T-helper 2 cell treated with Interferon-gamma antibody and Interleukin-4, amounts not matched to agents 100 ng/mL and 5 ng/mL, for 36 hours (primary cell): ENCODE data around the gene SOBP. TPM values are rescaled to one million over a fixed set of nuclear protein-coding genes. Genes with fewer than 3 reads are reported as not detected.
"Not testable (repeated sequence)": the region's sequence is repeated elsewhere in the genome, so short reads cannot be mapped to it uniquely, and the experiment has no call there.

Experiments
- intact Hi-C: fragments of 100-400 bp; cut with micrococcal nuclease; formaldehyde crosslinking; loops from one replicate; pipeline ENCODE4 v1.15.1; 2023
- total RNA-seq: library from RNA; stranded (reverse); gene quantifications from 2 replicates; pipeline ENCODE4 v1.2.3, GENCODE V29; 2022

The SOBP gene
- total RNA-seq, 1 donor from 2014 or later, result 0.09 TPM

GRCh38 chr6:107520706-107521105 is 30.8 kb downstream of the SOBP start:
- intact Hi-C loops, result not testable (repeated sequence)

- intact Hi-C loops, result no loop called here
These were observed 33.3 kb downstream of the SOBP start for GRCh38 chr6:107523054-107523791.

GRCh38 chr6:107523794-107524193 is 33.9 kb downstream of the SOBP start:
- intact Hi-C loops, result no loop called here

GRCh38 chr6:107524626-107525025 is 34.7 kb downstream of the SOBP start:
- intact Hi-C loops, result no loop called here

- intact Hi-C loops, result no loop called here
These were observed 42.0 kb downstream of the SOBP start for GRCh38 chr6:107531868-107532267.

- intact Hi-C loops, result no loop called here
These were observed 42.8 kb downstream of the SOBP start for GRCh38 chr6:107532706-107533105.

GRCh38 chr6:107533415-107534059 is 43.6 kb downstream of the SOBP start:
- intact Hi-C loops, result no loop called here

- intact Hi-C loops, result no loop called here
These were observed 44.7 kb downstream of the SOBP start for GRCh38 chr6:107534571-107535141.

- intact Hi-C loops, result no loop called here
These were observed 45.7 kb downstream of the SOBP start for GRCh38 chr6:107535626-107536025.

GRCh38 chr6:107536180-107536961 is 46.5 kb downstream of the SOBP start:
- intact Hi-C loops, result no loop called here

GRCh38 chr6:107537559-107537958 is 47.6 kb downstream of the SOBP start:
- intact Hi-C loops, result no loop called here

GRCh38 chr6:107538856-107539387 is 49.0 kb downstream of the SOBP start:
- intact Hi-C loops, result no loop called here

GRCh38 chr6:107539409-107539808 is 49.5 kb downstream of the SOBP start:
- intact Hi-C loops, result no loop called here

- intact Hi-C loops, result no loop called here
These were observed 50.0 kb downstream of the SOBP start for GRCh38 chr6:107539849-107540464.

- intact Hi-C loops, result no loop called here
These were observed 50.5 kb downstream of the SOBP start for GRCh38 chr6:107540465-107540857.

GRCh38 chr6:107542192-107542668 is 52.3 kb downstream of the SOBP start:
- intact Hi-C loops, result no loop called here

GRCh38 chr6:107543088-107543487 is 53.2 kb downstream of the SOBP start:
- intact Hi-C loops, result no loop called here

- intact Hi-C loops, result no loop called here
These were observed 53.6 kb downstream of the SOBP start for GRCh38 chr6:107543567-107543966.

- intact Hi-C loops, result no loop called here
These were observed 55.8 kb downstream of the SOBP start for GRCh38 chr6:107545763-107546162.

GRCh38 chr6:107546691-107547450 is 57.0 kb downstream of the SOBP start:
- intact Hi-C loops, result no loop called here
